Spleen (tissue), 7 donors: ENCODE data around the gene GIMD1.
"Not testable (repeated sequence)": the region's sequence is repeated elsewhere in the genome, so short reads cannot be mapped to it uniquely, and the experiment has no call there.

ENCODE experiments used
- CTCF ChIP-seq, 11 experiments: fragments of 200-600 bp in 7 of 11; fragments of 450-650 bp in 4 of 11; sonication (generic) in 4 of 11; IDR thresholded peaks in 8 of 11; conservative IDR thresholded peaks in 3 of 11; 1 replicate in 7 of 11; 2 replicates in 4 of 11; pipeline versions ENCODE4 v1.4.0 to v1.8.0; 2016 to 2021; ENCODE audit warnings: antibody characterized with exemption in 11 of 11, inconsistent platforms in 4 of 11, mild to moderate bottlenecking in 1 of 11
- POLR2A ChIP-seq, 3 donors: fragments of 450-650 bp; IDR thresholded peaks; one replicate each; pipeline ENCODE4 v1.5.1; 2017; ENCODE audit warnings: antibody characterized with exemption in 3 of 3, mild to moderate bottlenecking in 1 of 3
- donor health status: DM: no; HTN: no; CAD: no; lungs with moderate emphysema.
- donor health status: DM: no; HTN: no; CAD: no.
- donor health status: DM: no; HTN: no; CAD: no.

DNA sequence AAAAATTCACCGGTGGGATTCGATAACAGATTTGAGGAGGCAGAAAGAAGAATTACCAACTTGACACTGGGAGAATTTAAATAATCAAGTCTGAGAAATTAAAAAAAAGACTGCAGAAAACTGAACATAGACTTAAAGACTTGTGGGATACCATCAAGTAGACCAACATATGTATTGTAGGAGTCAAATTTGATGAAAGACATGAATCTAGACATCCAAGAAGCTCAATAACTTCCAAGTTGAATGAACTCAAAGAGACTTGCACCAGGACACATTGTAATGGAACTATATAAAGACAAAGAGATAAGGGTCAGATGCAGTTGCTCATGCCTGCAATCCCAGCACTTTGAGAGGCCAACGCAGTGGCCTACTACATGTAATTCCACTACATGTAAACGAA, 30.3 kb upstream of the GIMD1 start:
- not testable (repeated sequence) for TF ChIP-seq CTCF (IDR thresholded peaks at IDR 0.05 in 8 of 11, conservative IDR thresholded peaks at IDR 0.05 in 3 of 11); POLR2A (IDR thresholded peaks at IDR 0.05)
